Measurements from ENCODE around the gene APMAP.

Gene APMAP

DNA sequence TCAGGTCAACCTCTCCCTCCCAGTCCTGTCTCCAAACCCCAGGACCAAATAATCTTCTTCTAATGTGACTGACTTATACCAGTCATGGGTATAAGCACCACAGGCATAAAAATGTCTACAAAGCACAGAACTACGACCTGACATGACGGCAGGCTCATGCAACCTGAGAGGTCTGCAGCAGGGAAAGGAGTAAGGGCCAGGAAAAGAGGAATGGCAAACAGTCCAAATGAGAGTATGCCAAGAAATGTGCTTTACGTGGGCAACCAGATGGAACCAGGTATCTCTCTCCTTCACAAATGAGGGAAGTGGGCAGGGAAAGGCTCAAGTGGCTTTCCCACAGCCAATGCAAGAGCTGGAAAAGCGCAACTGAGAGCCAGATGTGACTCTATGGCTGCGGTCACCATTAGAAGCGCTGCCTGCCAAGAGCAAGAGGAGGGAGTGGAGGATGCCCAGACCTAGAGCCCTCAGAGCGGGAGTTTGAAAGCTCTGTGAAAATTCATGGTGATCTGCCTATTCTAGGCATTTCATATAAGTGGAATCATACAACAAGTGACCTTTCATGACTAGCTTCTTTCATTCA is 6.0 kb downstream of the APMAP start:
- DNase-seq = no peak

GRCh38 chr20:24985802-24986201 is 6.7 kb downstream of the APMAP start:
- DNase-seq = no peak

GRCh38 chr20:24984961-24985640 is 7.5 kb downstream of the APMAP start:
- no peak for DNase-seq

GRCh38 chr20:24983896-24984295 is 8.7 kb downstream of the APMAP start:
- DNase-seq = no peak

DNA sequence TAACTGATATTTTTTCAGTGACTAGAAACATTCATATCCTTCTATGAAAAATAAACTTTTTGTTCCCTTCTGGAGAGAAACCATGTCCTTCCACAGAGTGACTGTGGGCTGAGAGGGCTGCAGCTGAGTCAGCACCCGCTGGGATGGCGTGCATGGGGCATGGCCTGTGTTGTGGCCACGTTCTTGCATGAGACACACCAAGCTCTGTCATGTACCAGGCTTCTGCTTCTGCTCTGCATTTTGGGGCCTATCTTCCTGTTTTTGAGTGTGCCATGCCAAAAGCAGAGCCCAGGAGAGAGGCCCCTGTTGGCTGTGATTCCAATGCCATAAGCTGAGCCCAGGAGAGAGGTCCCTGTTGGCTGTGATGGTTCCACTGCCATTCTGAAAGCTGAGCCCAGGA is 10.8 kb downstream of the APMAP start:
- DNase-seq = peak in 1 of 2 donors; percentile 48

DNA sequence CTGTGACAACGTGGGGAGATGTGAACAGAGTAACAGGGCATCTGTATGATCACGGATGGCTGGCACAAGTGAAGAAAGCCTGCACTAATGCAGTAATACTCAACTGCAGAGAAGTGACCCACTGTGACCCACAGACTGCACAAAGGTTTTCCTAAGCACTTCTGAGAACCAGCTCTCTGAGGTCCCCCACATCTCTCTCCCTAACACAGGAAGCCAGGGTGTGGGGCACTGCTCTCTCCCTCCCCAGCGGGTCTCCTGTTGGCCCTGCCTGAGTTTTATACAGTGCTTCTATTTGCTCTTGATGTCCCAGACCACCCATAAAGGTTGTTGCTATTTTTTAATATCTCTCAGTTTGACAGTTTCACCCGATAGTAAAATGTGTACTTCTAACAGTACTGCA is 11.3 kb downstream of the APMAP start:
- no peak for DNase-seq

DNA sequence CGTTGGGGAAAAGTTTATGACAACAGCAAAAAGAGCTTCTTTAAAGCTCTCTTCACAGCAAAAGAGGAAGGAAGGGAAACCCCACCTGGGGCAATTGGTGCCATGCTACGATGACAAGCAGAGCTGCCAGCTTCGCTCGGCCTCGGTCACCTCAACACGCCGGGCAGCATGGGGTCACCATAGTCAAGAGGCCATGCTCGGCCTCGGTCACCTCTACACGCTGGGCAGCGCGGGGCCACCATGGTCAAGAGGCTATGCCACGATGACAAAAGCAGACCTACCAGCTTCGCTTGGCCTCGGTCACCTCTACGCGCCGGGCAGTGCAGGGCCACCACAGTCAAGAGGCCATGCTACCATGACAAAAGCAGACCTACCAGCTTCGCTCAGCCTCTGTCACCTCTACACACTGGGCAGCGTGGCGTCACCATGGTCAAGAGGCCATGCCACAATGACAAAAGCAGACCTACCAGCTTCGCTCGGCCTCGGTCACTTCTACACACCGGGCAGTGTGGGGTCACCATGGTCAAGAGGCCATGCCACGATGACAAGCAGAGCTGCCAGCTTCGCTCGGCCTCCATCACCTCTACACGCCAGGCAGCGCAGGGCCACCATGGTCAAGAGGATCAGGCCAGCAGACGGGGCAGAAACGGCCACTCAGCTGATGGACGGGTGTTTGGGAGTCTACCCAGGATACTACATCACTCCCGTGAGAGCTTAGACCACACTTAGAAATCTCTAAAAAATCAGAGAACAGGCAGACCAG is 12.1 kb downstream of the APMAP start:
- no peak for DNase-seq

- no peak for DNase-seq
Measured at GRCh38 chr20:24979036-24979960, 13.3 kb downstream of the APMAP start.

- DNase-seq = no peak
Measured at GRCh38 chr20:24978513-24978912, 14.0 kb downstream of the APMAP start.

GRCh38 chr20:24977797-24978196 is 14.8 kb downstream of the APMAP start:
- no peak for DNase-seq

DNA sequence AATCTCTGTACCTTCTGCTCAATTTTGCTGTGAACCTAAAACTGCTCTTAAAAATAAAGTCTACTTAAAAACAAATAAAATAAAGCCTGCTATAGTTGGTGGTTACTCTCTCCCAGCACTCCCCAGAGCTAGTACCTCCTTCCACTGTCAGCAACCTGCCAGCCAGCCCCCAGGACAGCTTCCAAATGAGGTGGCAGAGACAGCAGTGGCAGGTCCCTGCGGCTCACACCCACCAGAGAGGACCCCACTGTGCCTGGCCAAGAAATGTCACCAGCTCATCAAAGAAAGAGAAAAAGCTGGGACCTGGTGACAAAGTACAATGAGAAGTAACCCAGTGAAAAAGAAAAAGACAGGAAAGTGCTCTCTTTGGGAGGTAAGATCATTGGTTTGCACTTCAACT is 15.2 kb downstream of the APMAP start:
- no peak for DNase-seq

DNA sequence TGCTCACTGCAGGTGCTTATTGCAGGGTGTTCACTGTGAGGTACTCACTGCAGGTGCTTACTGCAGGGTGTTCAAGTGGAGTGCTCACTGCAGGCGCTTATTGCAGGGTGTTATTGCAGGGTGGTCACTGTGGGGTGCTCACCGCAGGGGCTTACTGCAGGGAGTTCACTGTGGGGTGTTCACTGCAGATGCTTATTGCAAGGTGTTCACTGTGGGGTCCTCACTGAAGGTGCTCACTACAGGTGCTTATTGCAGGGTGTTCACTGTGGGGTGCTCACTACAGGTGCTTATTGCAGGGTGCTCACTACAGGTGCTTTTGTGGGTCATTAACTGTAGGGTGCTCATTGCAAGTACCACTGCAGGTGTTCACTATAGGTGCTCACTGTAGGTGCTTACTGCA is 20.2 kb downstream of the APMAP start:
- DNase-seq = no peak

- DNase-seq = no peak
Measured at GRCh38 chr20:24971376-24972101, 21.0 kb downstream of the APMAP start.

- DNase-seq = no peak
Measured at GRCh38 chr20:24970754-24971153, 21.8 kb downstream of the APMAP start.

DNA sequence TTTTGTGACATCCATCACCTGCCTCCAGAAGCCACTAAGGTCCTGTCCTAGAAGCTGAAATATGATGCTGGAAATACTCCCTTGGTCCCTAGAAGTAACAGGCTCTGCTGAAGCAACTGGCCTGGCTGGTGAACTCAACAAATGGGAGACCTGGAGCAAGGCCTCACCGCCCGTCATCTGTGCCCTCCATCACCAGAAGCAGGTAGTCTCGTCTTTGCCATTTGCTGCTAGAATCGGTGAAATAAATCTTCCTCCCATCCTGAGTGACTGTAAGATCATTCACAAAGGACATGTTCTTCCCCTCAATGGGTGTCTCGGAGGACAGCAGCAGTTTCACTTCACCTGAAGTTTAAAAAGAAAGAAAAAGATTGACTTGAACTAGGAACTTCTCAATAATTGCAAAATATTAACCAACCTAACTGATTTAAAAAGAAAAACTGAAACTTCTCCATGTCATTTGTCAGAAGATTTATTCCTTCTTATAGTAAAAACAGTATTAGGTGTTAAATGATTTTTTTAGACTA is 22.5 kb downstream of the APMAP start:
- DNase-seq = no peak

- no peak for DNase-seq
Measured at GRCh38 chr20:24969186-24970029, 23.1 kb downstream of the APMAP start.

DNA sequence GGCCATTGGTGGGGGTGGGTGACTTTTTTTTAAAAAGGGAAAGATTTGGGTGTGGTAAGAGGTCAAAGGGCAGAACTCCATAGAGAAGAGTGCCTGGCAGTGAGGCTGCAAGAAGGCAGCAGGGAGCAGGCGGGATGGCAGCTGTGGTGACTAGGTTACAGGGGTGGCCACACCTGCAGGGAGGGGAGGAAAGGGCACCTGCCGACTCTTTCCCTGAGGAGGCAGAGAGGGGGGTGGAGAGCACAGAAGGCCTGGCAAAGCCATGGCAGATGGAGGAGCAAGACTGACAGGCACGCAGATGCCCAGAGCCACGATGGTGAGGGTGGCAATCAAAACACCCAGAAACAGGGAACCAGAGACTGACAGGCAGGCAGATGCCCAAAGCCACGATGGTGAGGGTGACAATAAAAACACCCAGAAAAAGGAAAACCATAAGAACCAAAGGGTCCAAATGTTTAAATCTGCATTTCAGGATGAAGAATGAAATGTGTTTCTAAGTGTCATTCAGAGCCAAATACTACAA is 24.2 kb downstream of the APMAP start:
- DNase-seq = no peak

- DNase-seq = no peak
Measured at GRCh38 chr20:24966317-24967012, 26.1 kb downstream of the APMAP start.

GRCh38 chr20:24965065-24965919 is 27.3 kb downstream of the APMAP start:
- no peak for DNase-seq
